ENCODE measurements around the gene TCTN2.

- no peak for TF ChIP-seq CTCF (IDR thresholded peaks at IDR 0.05; ENCODE audit: insufficient read depth, low read depth, low read length)
- TF ChIP-seq EZH2 (IDR thresholded peaks at IDR 0.05; ENCODE audit: insufficient read depth, low read length) = no peak
These were observed 44.3 kb downstream of the TCTN2 start for GRCh38 chr12:123715195-123715594.

Data from astrocyte (in vitro differentiated cells and primary cell).